HG02943 (cell line): ENCODE data around the gene TM7SF3.
"Not testable (repeated sequence)": the region's sequence is repeated elsewhere in the genome, so short reads cannot be mapped to it uniquely, and the experiment has no call there.

Source experiments
- ATAC-seq: cut with Tn5 transposase; IDR thresholded peaks from one replicate; pipeline ENCODE4 v1.9.1; 2021; ENCODE audit warnings: mild to moderate bottlenecking, low read depth, moderate library complexity; ENCODE audit not compliant: unreplicated experiment

TM7SF3 gene

DNA sequence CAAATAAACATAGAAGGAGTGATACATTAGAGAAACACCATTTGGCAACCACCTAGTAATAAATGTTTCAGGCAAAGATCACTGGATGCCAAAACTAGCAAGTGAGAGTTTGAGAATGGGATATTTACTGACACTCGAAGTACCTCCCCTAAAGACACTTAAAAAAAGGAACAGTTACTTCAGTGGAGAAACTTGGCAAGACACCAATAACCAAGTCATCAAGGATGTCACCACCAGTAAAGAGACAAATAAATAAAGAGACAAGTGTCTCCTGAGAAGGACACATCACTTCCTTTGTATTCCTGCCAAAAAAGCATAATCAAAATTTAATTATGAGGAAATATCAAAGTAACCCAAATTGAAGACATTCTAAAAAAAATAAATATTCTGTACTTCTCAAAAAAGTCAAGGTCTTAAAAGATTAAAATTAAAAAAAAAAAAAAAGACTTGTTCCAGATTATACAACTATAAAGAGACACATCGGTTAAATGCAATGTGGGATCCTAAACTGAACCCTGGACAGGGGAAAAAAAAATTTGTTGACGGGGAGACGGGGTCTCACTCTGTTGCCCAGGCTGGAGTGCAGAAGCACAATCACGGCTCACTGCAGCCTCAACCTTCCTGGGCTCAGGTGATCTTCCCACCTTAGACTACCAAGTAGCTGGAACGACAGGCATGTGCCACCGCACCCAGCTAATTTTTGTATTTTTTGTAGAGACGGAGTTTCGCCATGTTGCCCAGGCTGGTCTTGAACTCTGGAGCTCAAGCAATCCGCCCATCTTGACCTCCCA is 26.4 kb downstream of the TM7SF3 start:
- no peak for ATAC-seq

DNA sequence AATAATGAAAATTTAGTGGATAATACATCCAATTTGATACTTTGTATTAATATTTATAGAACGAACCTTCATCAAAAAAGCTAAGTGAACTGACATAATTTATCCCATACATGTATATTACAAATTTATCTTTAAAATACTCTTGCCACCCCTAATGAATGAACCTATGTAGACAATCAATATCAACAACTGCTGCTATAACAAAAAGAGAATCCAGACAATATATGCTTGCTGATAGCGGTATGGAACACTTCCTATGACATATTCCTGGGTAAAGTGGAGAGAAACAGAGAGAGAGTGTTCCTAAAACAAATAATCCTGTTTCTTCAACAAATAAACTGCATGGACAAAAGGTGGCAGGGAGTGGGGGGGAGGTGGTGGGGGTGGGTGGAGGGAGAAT is 31.3 kb downstream of the TM7SF3 start:
- no peak for ATAC-seq

DNA sequence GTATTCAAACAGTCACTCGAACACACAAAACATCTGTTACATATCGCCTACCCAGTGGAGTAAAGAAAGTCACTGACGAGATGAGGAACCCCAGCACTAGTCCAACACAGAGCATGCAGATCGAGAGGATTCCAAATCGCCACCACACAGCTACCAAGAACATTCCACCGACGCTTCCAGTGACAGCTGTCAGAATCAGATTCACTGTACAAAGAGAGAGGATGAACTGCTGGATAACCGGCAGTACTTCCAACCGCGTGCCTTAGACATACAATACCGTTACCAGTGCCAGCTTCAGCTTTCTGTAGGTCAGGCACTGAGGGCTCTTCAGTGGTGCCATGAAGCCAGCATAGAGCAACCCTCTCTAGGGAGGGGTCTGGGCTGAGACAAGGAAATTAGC is 34.5 kb downstream of the TM7SF3 start:
- ATAC-seq = no peak

DNA sequence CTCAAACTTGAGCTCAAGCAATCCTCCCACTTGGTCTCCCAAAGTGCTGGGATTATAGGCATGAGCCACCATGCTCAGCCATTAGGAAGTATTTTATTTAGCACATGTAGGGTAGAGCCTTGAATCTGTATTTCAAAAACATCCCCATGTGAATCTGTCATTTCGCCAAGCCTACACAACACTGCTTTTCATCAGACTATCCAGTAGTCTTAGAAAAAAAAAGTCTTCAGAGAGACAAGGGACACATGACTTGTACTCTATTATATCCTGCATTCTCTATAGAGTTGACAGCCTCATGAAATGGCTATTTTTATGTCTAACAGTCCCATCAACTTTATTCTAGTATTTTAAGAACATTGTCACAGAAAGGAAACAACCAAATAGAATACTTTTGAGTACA is 35.4 kb downstream of the TM7SF3 start:
- no peak for ATAC-seq

DNA sequence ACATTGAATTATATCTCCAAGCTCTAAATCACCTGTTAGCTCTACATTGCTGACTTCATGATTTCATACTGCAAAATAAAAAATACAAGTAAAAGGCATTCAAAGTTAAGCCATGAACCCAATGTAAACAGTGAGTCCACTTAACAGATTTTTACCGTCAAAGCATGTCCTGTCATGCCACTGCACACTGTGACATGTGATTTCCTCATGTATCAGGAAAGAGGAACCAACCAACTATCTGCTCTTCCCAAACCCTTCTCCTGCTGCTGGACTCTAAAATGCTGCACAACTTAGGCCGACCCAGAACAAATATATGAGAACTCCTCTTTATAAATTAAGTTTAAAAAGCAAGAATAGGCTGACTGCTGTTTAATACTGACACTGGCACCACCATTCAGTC is 37.5 kb downstream of the TM7SF3 start:
- no peak for ATAC-seq

DNA sequence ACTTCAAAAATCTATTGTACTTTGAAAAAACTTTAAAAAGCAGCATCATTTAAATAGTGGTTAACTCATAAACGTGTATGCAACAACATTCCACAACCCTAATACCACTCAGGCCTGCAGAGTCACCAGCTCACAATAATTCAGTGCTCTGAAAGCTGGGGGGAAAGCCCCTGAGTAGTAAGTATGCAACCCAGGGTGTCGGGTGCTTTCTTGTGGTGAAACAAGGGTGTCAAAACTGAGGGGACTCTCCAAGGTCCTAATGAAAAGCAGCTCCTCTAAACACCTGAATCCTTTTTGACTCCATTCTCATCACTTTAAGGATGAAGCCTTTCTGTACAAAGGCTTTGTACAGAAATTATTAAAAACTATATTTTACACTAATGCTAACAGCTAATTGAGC is 42.2 kb downstream of the TM7SF3 start:
- peak; percentile 91 for ATAC-seq

DNA sequence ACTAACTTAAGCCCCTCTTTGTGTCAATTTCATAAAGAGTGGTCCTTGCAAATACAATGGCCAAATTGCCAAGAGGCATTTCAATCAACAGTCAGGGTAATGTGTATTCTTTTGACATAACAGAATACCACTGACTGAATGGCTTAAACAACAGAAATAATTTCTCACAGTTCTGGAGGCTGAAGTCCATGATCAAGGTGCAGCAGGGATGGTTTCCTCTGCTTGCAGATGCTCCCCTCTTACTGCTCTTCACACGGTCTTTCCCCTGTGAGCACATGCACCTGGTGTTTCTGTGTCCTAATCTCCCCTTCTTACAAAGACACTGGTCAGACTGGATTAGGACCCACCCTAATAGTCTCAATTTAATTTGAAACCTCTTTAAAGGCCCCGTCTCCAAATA is 44.0 kb downstream of the TM7SF3 start:
- no peak for ATAC-seq

DNA sequence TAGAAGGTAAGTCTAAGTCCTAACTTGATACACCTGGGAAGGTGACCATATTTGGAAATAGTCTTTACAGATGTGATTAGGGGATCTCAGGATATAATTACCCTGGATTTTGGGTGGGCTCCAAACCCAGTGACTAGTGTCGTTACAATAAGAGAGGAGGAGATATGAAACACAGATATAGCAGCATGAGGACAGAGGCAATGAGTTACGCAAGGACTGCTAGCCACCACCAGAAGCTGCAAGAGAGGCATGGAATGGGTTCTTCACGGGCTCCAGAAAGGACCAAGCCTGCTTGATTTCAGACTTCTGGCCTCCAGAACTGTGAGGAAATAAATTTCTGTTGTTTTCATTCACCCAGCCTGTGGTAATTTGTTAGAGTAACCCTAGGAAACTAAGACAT is 47.3 kb downstream of the TM7SF3 start:
- ATAC-seq = no peak

DNA sequence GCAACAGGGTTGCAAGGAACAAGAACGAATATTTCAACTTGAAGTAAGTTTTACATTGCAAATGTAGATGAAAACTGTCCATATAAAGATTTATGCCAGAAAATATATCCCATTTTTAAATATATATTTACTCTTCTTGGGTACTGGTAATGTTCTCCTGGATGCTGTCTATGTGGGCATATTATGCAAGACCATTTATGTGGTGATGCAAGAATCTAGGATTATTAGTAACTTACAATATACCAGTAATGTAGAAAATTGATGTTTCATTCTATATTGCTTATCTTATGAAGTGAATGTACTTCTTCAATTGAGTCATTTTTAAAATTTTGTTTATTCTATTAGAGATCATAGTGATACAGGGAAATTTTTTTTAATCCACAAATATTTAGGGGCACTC is 50.8 kb downstream of the TM7SF3 start:
- ATAC-seq = no peak

DNA sequence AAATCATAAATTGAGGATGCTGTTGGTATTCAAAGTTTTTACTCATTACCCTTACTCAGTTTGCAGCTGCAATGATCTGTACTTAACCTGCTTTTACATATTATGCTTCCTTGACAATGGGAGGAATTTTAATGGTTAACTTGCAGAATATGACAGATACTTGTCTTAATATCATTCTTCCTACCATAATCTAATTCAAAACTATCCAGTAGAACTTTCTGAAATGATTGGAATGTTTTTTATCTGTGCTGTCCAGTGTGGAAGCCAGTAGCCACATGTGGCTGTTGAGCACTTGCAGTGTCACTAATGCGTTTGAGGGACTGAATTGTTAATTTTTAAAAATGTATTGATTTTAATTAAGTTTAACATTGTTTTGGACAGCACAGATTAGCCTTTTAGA is 52.4 kb downstream of the TM7SF3 start:
- ATAC-seq = no peak

DNA sequence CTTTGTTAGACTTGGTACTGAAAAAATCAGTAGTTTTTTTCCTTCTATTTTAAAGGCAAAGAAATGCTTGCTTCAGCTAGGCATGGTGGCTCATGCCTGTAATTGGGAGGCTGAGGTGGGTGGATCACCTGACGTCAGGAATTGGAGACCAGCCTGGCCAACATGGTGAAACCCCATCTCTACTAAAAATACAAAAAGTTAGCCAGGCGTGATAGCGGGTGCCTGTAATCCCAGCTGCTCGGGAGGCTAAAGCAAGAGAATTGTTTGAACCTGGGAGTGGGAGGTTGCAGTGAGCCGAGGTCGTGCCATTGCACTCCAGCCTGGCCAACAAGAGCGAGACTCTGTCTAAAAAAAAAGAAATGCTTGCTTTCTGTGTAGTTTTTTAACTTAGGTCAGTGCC is 52.8 kb downstream of the TM7SF3 start:
- ATAC-seq = not testable (repeated sequence)

DNA sequence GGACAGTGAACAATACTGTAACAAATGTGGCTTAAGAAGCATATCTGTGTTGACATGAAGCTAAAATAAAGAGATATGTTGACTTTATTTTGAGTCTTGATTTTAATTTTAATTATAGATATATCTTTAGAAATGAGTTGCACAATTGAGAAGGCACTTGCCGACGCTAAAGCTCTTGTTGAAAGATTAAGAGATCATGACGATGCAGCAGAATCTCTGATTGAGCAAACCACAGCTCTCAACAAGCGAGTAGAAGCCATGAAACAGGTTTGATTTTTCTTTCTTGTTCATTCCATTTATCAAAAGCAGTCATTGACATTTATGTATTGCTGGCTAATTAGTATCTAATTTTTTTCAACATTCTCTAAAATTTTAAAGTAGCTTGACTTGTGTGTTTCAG is 60.2 kb downstream of the TM7SF3 start:
- ATAC-seq = no peak

DNA sequence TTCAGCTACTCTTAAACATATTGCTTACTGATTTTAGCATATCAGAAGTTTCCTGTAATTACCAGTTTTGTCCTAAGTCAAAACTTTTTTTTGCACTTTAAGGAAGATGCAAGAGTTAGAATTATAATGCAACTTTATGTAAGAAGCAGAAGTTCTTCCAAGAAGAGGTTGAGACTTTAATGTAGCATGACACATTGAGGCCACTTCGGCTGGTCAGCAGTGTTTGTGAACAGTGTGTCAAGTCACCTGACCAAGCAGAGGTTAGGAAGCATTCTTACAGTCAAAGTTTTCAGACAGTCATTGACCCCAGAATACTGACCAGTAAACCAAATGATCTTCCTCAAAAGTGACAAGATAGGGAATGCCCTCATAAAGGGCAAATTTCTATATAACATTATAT is 60.7 kb downstream of the TM7SF3 start:
- no peak for ATAC-seq

DNA sequence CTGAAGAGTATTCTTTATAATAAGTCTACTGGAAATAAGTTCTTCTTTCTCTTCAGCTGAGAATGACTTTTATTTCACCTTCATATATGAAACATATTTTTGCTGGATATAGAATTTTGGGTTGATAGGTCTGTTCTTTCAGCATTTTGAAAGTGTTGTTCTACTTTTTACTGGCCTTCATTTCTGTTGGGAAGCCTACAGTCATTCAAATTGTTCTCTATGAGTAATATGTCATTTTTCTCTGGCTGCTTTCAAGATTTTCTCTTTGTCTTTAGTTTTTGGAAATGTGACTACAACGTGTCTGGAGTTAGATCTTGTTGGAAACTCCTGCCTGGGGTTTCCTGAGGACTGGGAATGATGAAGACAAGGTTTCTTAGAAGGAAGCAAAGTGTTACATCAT is 65.9 kb downstream of the TM7SF3 start:
- ATAC-seq = no peak

DNA sequence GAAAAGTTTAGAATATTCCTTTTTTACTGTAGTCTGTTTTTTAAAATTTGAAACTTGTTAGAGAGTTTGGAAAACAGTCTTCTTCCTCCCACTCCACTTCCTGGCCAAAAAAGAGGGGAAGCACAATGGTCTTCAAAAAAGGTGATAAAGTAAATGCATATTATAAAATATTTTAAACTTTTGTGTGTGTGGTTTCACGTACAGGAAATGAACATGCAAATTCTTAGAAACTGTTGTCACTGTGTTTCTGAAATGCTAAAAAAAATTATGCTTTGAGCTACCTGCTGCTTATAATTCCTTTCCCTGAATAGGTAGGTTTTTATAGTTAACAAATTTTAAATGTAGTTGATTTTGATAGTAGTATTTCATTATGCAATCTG is 73.0 kb downstream of the TM7SF3 start:
- ATAC-seq = no peak

DNA sequence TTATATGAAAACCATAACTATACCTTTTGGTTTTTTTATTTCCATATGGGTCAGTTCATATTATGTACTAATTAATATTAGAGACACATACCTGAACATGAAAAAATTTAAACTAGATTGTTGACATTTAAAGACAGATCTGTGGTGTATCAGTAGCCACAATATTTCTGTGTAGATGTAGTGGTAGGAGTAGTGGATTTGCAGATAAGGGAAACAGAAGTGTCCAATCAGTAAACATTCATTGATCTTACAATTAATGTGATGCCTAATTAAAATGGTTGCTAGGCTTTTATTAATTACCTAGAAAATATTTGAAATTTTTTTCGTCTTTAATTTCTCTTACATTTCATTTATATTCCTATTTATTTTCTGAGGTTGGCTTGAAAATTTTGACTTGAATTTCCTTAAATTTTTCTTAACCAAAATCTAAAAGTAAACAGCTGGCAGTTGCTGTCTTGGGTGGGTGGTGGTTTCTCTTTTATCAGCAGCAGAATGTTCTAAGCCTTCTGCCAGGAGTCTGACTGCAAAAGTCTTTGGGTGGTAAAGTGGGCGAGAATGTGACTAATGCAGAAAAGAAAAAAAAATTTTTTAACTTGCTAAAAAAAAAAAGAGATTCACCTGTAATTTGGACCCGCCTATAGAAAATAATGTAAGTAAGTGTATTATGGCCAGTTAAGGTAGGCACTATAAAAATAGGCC is 73.5 kb downstream of the TM7SF3 start:
- ATAC-seq = no peak

DNA sequence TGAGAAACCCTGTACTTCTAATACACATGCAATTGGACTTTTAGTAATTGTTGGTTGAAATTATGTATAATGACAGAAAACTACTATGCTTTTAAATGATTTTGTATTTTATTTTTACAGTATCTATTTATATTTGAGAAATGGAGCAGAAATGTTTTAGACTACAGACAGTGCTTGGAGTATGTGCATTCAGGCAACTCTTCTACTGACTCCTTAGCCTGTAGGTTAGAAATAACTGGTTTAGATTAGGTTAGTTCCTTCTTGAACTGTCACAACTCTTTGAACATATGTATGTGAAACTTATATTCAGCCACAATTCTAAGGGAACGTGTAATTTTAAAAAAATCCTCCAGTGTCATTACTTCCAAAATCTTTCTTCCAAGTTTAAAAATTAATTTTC is 74.2 kb downstream of the TM7SF3 start:
- ATAC-seq = no peak

DNA sequence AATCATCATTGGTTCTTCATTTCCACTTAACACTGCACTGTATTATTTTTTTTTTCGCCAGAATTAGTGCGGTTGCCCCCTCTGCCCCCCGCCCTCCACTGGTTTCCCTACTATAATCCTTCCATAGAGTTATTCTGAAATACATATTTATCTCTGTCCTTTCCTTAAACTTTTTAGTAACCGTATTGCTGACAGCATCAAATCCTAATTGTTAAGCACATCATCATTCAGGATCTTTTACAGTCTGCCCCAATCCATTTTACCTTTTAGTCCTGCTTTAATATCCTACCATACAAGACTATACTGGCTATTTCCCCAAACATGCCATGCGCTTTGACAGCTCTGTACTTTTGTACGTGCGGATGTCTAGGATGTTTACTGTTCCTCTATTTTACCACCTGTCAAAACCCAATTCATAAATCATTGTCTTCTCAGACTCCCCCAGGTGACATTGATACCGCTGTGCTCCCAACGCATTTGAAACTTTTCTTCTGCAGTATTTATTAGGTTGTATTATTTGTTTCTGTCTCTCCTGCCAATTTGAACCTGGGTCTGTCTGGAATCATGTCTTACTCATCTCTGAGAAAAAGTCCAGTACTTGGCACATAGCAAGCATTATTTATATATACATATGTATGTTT is 74.9 kb downstream of the TM7SF3 start:
- ATAC-seq = no peak

DNA sequence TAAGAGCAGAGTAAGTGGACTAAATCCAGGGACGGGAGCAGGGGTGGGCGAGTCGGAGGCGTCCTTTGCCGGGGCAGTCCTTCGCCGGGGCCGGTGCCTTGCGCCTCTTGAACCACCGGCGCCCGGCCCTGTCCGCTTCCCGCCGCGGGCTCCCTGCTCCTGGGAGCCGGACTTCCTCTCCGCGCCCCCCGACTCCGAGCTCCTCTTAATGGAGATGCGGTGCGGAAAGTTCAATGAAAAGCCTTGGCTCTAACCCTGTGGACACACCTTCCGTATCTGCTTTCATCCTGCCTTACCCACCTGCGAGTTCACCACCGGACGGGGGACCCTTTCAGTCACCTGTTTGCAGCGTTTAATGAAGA is 75.5 kb downstream of the TM7SF3 start:
- peak; percentile 20 for ATAC-seq

DNA sequence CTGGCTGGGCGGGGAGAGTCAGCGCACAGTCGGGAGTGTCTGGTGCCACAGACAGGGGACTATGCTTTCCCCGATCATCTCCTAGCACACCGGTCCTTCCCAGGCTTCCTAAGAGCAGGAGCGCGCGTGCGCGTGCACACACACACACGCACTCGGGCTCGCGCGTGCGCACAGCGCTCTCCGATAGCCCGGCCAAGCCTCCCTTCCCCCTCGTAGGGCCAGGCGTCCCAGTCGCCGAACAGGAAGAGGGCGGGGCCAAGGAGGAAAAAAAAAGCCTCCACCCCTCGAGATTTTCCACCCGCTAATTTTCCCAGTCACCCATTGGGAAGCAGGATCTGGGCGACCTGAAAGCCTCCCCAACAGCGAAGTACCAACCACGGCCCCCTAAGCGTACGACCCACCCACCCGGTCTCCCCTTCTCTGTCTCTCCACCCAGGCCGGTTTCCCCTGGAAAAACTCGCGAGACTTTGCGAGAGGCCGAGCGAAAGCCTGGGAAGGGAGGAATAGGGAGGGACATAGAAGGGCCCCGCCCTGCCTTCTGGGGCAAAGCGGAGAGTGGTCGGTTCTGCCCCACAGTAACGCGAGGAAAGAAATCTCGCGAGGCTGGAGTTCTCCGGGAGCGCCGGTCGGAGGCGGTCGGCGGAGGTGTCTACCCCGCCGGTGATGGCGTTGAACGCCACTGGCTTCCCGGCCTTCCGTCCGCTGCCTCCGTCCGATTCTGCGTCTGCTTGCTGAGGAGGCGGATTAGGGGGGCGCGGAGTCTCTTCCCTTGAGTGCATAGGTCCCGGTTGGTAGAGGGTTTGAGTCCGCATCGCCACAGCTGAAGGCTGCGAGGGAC is 76.1 kb downstream of the TM7SF3 start, which contains the start of the genes FGFR1OP2 and INTS13:
FGFR1OP2 (plus strand) TSS at position 608 of the 838 bp plus-strand sequence. CDS start 15,689 bp downstream, outside the sequence.
INTS13 (minus strand) TSS at position 119 of the 838 bp plus-strand sequence. CDS start 1,178 bp downstream, outside the sequence.
- ATAC-seq = peak; percentile 84

DNA sequence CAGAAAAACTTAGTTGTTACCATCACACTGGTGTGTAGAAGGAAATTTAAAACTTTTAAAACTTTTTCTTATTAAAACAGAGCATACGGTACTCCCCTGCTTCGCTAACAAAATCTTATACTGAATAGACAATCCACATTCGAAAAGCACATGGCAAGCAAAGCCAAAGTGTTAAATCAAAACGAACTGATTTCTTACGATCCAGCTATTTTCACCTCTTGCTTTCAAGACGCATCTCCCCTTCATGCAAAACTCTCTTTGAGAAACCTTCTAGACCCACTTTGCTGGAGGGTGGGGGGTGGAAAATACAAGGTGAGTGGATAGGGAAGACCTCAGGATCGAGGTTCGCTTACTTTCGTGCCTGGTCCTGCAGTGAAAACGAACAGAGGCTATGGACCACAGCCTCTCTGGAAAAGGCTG is 76.7 kb downstream of the TM7SF3 start:
- no peak for ATAC-seq
